Calu3 (cell line): ENCODE measurements around the gene SRSF5. TPM values are rescaled to one million over a fixed set of nuclear protein-coding genes. Genes with fewer than 3 reads are reported as not detected.
A peak's percentile ranks its signal among the peaks of the same experiment; 100 is the strongest.

Experiments
- BruUV-seq: library from RNA; stranded (reverse); fragments of 400-500 nt; replicated peaks from 2 replicates; lab custom pipeline; 2021; lab: Mats Ljungman, UMichigan
- CTCF ChIA-PET: fragments of 300-600 bp; sonication (Branson Sonifier 250); formaldehyde crosslinking; loops from one replicate; lab custom pipeline; 2022; ENCODE audit warnings: antibody characterized with exemption; lab: Charles Lee
- DNase-seq: peaks from one replicate; pipeline ENCODE4 v3.0.0; 2022
- H3K27ac Mint-ChIP-seq: one replicate; pipeline ENCODE4 v1.8.0; 2022; ENCODE audit warnings: mixed read lengths; ENCODE audit not compliant: unreplicated experiment
- H3K27me3 Mint-ChIP-seq: one replicate; pipeline ENCODE4 v1.8.0; 2022; ENCODE audit warnings: mixed read lengths; ENCODE audit not compliant: unreplicated experiment
- H3K36me3 Mint-ChIP-seq: one replicate; pipeline ENCODE4 v1.8.0; 2022; ENCODE audit warnings: mild to moderate bottlenecking, moderate library complexity, mixed read lengths; ENCODE audit not compliant: insufficient read depth, unreplicated experiment
- H3K4me1 Mint-ChIP-seq: one replicate; pipeline ENCODE4 v1.8.0; 2022; ENCODE audit warnings: mild to moderate bottlenecking, low read depth, mixed read lengths; ENCODE audit not compliant: unreplicated experiment
- H3K4me3 Mint-ChIP-seq: one replicate; pipeline ENCODE4 v1.8.0; 2022; ENCODE audit warnings: mild to moderate bottlenecking, low read depth, moderate library complexity, mixed read lengths; ENCODE audit not compliant: unreplicated experiment
- H3K9me3 Mint-ChIP-seq: one replicate; pipeline ENCODE4 v1.8.0; 2022; ENCODE audit warnings: low read depth, mixed read lengths; ENCODE audit not compliant: unreplicated experiment
- CTCF ChIP-seq: fragments of 200-600 bp; IDR thresholded peaks from one replicate; pipeline ENCODE4 v1.8.0; 2022; ENCODE audit warnings: antibody characterized with exemption; ENCODE audit not compliant: unreplicated experiment
- intact Hi-C: fragments of 100-400 bp; cut with micrococcal nuclease; formaldehyde crosslinking; loops from one replicate; pipeline ENCODE4 v1.10.0; 2022; ENCODE audit not compliant: unreplicated experiment
- total RNA-seq: library from RNA; stranded (reverse); gene quantifications from 2 replicates; pipeline ENCODE4 v1.2.3, GENCODE V29; 2022

The SRSF5 gene
- total RNA-seq, 1 experiment from 2014 or later = 256 TPM

GRCh38 chr14:69816216-69816615 lies 49.3 kb downstream of the SRSF5 start:
- Mint-ChIP-seq H3K27ac (no peak overlapping the region), H3K36me3 (no peaks in the 10 kb centered on the region), H3K27me3 (no peaks in the 10 kb centered on the region), H3K4me3 (no peak overlapping the region), H3K9me3 (no peaks in the 10 kb centered on the region), H3K4me1 (peaks cover 10% of the 10 kb centered on the region)
- DNase-seq = no peak
- TF ChIP-seq CTCF = no peak
- no TSS peak for BruUV-seq
- CTCF ChIA-PET = interaction anchor here (1.4 kb wide), 1 partner anchor 212 kb away, joined by 4 read pairs; no protein-coding TSS in a partner anchor
- intact Hi-C loops = no loop called here

DNA sequence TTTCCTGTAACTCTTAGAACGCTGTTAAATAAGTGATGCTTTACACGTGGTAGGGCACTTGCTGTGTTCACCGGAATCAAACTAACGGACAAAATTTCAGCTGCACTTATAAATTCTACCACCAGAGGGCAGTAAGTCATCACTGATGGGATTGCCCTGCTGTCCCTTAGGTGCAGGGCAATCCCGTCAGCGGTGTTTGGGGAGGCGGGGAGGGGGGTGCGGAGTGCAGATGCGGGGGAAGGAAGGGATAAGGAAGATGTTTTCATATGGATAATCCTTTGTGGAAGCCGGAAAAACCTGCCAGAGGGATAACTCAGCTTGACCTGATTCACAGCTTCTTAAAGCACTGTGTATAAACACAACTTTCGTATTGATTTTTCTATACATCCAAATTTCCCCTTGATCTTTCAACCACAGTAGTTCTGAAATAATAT lies 51.8 kb downstream of the SRSF5 start:
- peaks cover 10% of the 10 kb centered on the region for H3K4me1 Mint-ChIP-seq
- CTCF ChIA-PET = interaction anchor here (0.6 to 2.8 kb wide), 6 partner anchors 88 to 255 kb away, joined by 3 to 42 read pairs (median 6); no protein-coding TSS in a partner anchor

DNA sequence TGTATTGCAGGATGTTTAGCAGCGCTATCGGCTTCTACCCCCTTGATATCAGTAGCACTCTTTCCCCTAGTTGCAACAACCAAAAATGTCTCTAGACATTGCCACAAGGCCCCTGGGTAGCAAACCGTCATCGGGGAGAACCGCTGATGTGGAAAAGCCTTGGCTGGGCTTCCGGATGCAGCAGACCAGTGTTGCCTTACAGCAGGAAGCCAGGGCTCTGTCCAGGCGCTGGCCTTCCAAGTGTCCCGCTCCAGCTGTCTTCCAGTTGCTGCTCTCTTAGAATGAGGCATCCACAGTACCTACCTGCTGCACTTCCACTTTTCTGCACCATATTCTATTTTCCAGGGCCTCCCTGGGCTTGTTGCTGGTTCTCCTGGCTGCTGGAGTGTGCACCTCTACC lies 52.7 kb downstream of the SRSF5 start:
- CTCF ChIA-PET = interaction anchor here (2.8 kb wide), 1 partner anchor 209 kb away, joined by 42 read pairs; no protein-coding TSS in a partner anchor
- BruUV-seq = no TSS peak
- intact Hi-C loops = loop anchor here (2.0 kb wide), 1 partner anchor 499 kb away; no protein-coding TSS in a partner anchor
- TF ChIP-seq CTCF = no peak
- Mint-ChIP-seq H3K36me3 (no peaks in the 10 kb centered on the region), H3K4me3 (no peak overlapping the region), H3K27ac (no peak overlapping the region), H3K4me1 (peaks cover 10% of the 10 kb centered on the region), H3K27me3 (no peaks in the 10 kb centered on the region), H3K9me3 (no peaks in the 10 kb centered on the region)
- DNase-seq = no peak

More for the DNA sequence above, 51.8 kb downstream of the SRSF5 start:
- H3K27me3 Mint-ChIP-seq = no peaks in the 10 kb centered on the region
- H3K36me3 Mint-ChIP-seq = no peaks in the 10 kb centered on the region
- intact Hi-C loops = loop anchor here (1.0 to 2.0 kb wide), 3 partner anchors 209 to 500 kb away; no protein-coding TSS in a partner anchor
- DNase-seq = peak; percentile 78
- BruUV-seq = no TSS peak
- no peaks in the 10 kb centered on the region for H3K9me3 Mint-ChIP-seq
- no peak overlapping the region for H3K4me3 Mint-ChIP-seq
- TF ChIP-seq CTCF = peak; percentile 80
- no peak overlapping the region for H3K27ac Mint-ChIP-seq

DNA sequence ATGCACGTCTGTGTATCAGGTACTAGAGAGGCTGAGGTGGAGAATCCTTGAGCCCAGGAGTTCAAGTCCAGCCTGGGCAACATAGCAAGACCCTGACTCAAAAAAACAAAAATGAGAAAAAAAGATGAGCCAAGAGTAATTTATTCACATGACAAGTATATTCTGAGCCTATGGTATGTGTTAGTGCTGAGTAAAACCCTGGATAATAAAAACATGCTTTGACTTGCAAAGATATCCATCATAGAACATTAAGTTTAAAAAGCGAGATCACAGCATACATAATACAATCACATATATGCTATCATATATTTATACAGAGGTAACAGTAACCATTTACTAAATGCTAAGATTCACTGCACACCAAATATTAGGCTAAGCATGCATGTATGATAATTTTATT lies 54.0 kb downstream of the SRSF5 start:
- intact Hi-C loops = no loop called here
- Mint-ChIP-seq H3K27ac (no peak overlapping the region), H3K4me1 (peaks cover 10% of the 10 kb centered on the region), H3K36me3 (no peaks in the 10 kb centered on the region), H3K27me3 (no peaks in the 10 kb centered on the region), H3K4me3 (no peak overlapping the region), H3K9me3 (no peaks in the 10 kb centered on the region)
- CTCF ChIA-PET = no interaction called here
- DNase-seq = no peak
- no peak for TF ChIP-seq CTCF
- BruUV-seq = no TSS peak

Other genes starting within 250 kb of the SRSF5 start
- gene CCDC177, start 192.3 kb upstream of the SRSF5 start, total RNA-seq = not detected in 2 replicates
- gene SUSD6, start 155.5 kb upstream of the SRSF5 start, total RNA-seq = 44.7 and 45.5 TPM in 2 replicates
- not detected in 2 replicates for gene SLC10A1, start 30.1 kb downstream of the SRSF5 start, total RNA-seq
- 21.4 and 39.6 TPM in 2 replicates for gene SMOC1, start 112.3 kb downstream of the SRSF5 start, total RNA-seq